ENCODE data around the gene ILF3. TPM values are rescaled to one million over a fixed set of nuclear protein-coding genes. Genes with fewer than 3 reads are reported as not detected.

Gene ILF3
- total RNA-seq, 2 experiments from 2014 or later: 433 to 570 TPM

- ChIA-PET POLR2A (interaction anchor here (1.0 kb wide), 2 partner anchors 10 to 62 kb away, joined by 3 to 7 read pairs; no protein-coding TSS in a partner anchor), CTCF (interaction anchor here (0.5 to 13.4 kb wide), 22 partner anchors 8 to 393 kb away, joined by 3 to 239 read pairs (median 5); partner anchors contain the start of genes KRI1 and QTRT1)
- DNase-seq (no peak), ATAC-seq (no peak)
- Mint-ChIP-seq H3K27me3 (no peaks in the 10 kb centered on the region), H3K4me1 (peaks cover 28% of the 10 kb centered on the region), H3K36me3 (ENCODE audit: low read depth) (peaks cover 17% of the 10 kb centered on the region), H3K9me3 (ENCODE audit: low read depth) (no peaks in the 10 kb centered on the region), H3K4me3 (no peak overlapping the region), H3K27ac (no peak overlapping the region)
- intact Hi-C loops (cut with DNase I, micrococcal nuclease): loop anchor here in 1 of 2 experiments (5.0 kb wide), 1 partner anchor 41 kb away; no protein-coding TSS in a partner anchor
Measured at GRCh38 chr19:10643172-10643967, 10.8 kb upstream of the ILF3 start.

GRCh38 chr19:10643968-10644259, 10.2 kb upstream of the ILF3 start:
- no peak overlapping the region for H3K27ac Mint-ChIP-seq
- no peak overlapping the region for H3K4me3 Mint-ChIP-seq
- peaks cover 17% of the 10 kb centered on the region for H3K36me3 Mint-ChIP-seq (ENCODE audit: low read depth)
- ChIA-PET CTCF (interaction anchor here (0.7 to 13.4 kb wide), 25 partner anchors 9 to 394 kb away, joined by 3 to 239 read pairs (median 5); partner anchors contain the start of genes KRI1 and QTRT1), POLR2A (interaction anchor here (1.0 kb wide), 2 partner anchors 10 to 63 kb away, joined by 3 to 7 read pairs; no protein-coding TSS in a partner anchor)
- ATAC-seq (no peak), DNase-seq (no peak)
- intact Hi-C loops (cut with DNase I, micrococcal nuclease): loop anchor here (1.0 to 5.0 kb wide), 2 partner anchors 42 to 63 kb away; no protein-coding TSS in a partner anchor
- H3K4me1 Mint-ChIP-seq: peaks cover 30% of the 10 kb centered on the region
- no peaks in the 10 kb centered on the region for H3K9me3 Mint-ChIP-seq (ENCODE audit: low read depth)
- H3K27me3 Mint-ChIP-seq: no peaks in the 10 kb centered on the region

- ATAC-seq: peak; percentile 87
- Mint-ChIP-seq H3K27ac (no peak overlapping the region), H3K9me3 (ENCODE audit: low read depth) (no peaks in the 10 kb centered on the region), H3K36me3 (ENCODE audit: low read depth) (peaks cover 12% of the 10 kb centered on the region), H3K4me3 (no peak overlapping the region), H3K27me3 (no peaks in the 10 kb centered on the region), H3K4me1 (peaks cover 30% of the 10 kb centered on the region)
- DNase-seq: peak; percentile 91
- ChIA-PET POLR2A (interaction anchor here (0.6 to 1.0 kb wide), 5 partner anchors 55 to 65 kb away, joined by 3 to 7 read pairs (median 4); no protein-coding TSS in a partner anchor), CTCF (interaction anchor here (0.5 to 13.4 kb wide), 35 partner anchors 9 to 686 kb away, joined by 3 to 239 read pairs (median 4); partner anchors contain the start of genes KRI1 and QTRT1)
- intact Hi-C loops (cut with DNase I, micrococcal nuclease): loop anchor here (1.0 to 5.0 kb wide), 2 partner anchors 42 to 63 kb away; no protein-coding TSS in a partner anchor
Measured at GRCh38 chr19:10644260-10645007, 9.7 kb upstream of the ILF3 start.

DNA sequence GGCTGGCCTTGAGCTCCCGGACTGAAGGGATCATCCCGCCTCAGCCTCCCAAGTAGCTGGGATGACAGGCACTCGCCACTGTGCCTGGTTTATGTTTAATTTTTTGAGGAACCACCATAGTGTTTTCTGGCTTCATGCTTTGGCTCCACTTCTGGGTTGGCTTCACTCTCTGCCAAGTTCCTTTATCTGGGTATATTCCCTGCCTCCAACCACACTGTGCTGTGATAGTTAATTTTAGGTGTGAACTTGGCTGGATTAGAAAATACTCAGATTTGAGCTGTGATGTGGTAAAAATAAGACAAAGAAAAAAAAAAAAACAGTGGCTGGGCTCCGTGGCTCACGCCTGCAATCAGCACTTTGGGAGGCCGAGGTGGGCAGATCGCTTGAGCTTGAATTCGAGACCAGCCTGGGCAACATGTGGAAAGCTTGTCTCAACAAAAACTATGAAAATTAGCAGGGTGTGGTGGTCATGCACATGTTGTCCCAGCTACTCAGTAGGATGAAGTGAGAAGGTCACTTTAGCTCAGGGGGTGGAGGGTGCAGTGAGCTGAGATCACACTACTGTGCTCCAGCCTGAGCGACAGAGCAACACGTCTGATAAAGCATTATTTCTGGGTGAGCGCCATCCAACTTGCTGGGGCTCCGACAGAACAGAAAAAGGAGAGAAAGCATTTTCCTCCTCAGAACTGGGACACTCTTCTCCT, 7.5 kb upstream of the ILF3 start:
- DNase-seq (no peak), ATAC-seq (no peak)
- ChIA-PET CTCF (interaction anchor here (0.6 to 13.4 kb wide), 16 partner anchors 9 to 705 kb away, joined by 3 to 239 read pairs (median 4); partner anchors contain the start of gene QTRT1), POLR2A (interaction anchor here (0.6 to 0.8 kb wide), 2 partner anchors 10 to 64 kb away, joined by 3 to 5 read pairs; no protein-coding TSS in a partner anchor)
- Mint-ChIP-seq H3K27me3 (no peaks in the 10 kb centered on the region), H3K36me3 (ENCODE audit: low read depth) (peaks cover 13% of the 10 kb centered on the region), H3K9me3 (ENCODE audit: low read depth) (no peaks in the 10 kb centered on the region), H3K27ac (no peak overlapping the region), H3K4me1 (peaks cover 24% of the 10 kb centered on the region), H3K4me3 (no peak overlapping the region)
- intact Hi-C loops (cut with DNase I, micrococcal nuclease): no loop called here

DNA sequence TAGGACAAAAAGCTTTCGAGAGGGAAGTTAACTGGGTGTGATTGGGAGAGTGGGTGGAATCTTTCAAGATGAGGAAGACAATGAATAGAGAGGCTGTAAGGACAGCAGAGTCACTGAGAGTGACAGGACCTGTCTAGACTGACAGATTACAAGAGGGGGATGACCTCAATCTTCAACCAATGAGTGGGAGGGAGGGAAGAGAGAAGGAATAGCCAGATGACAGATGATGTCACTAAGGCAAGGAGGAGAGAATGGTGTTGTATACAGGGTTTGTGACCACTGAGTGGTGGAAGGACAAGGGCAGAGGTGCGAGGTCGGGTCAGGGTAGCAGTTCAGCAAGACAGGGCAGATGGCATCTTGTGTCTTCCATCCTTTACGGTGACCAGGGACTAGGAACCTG, 5.8 kb upstream of the ILF3 start:
- Mint-ChIP-seq H3K27ac (no peak overlapping the region), H3K4me3 (no peak overlapping the region), H3K27me3 (no peaks in the 10 kb centered on the region), H3K4me1 (peaks cover 27% of the 10 kb centered on the region), H3K36me3 (ENCODE audit: low read depth) (peaks cover 19% of the 10 kb centered on the region), H3K9me3 (ENCODE audit: low read depth) (no peaks in the 10 kb centered on the region)
- ChIA-PET CTCF (interaction anchor here (0.7 to 13.4 kb wide), 3 partner anchors 10 to 216 kb away, joined by 3 to 239 read pairs (median 4); no protein-coding TSS in a partner anchor), POLR2A (interaction anchor here (0.7 kb wide), 1 partner anchor 67 kb away, joined by 5 read pairs; no protein-coding TSS in a partner anchor)
- intact Hi-C loops (cut with DNase I, micrococcal nuclease): no loop called here
- ATAC-seq: peak; percentile 45
- no peak for DNase-seq

DNA sequence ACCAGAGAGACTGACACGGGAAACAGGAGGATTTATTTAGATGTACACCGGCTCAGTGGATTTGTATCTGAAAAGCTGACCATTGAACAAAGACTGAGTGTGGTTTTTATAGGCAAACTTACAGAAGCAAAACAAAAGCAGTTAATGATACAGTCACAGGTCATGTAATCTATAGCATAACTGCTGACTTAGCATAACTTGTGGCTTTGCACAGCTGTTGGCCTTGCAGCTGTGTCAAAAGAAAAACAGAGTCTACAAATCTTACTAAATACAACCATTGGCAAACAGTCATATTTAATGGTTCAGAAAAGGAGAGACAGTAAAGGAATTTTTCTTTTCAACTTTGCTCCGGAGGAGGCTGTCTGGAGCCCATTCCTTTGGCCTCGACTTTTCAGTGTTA, 2.3 kb upstream of the ILF3 start:
- Mint-ChIP-seq H3K27me3 (no peaks in the 10 kb centered on the region), H3K9me3 (ENCODE audit: low read depth) (no peaks in the 10 kb centered on the region), H3K27ac (peak overlapping the region; percentile 47), H3K36me3 (ENCODE audit: low read depth) (peaks cover 33% of the 10 kb centered on the region), H3K4me3 (peak overlapping the region; percentile 86), H3K4me1 (peaks cover 26% of the 10 kb centered on the region)
- intact Hi-C loops (cut with DNase I, micrococcal nuclease): loop anchor here (2.0 to 5.0 kb wide), 4 partner anchors 71 to 277 kb away; partner anchors contain the start of genes CDC37 (in 1 of the 2), KEAP1 (in 1 of the 2), TIMM29 (in 1 of the 2) and YIPF2 (in 1 of the 2)
- ChIA-PET POLR2A (interaction anchor here (0.6 to 1.2 kb wide), 5 partner anchors 14 to 86 kb away, joined by 3 to 6 read pairs (median 3); no protein-coding TSS in a partner anchor), CTCF (interaction anchor here (0.9 to 13.4 kb wide), 6 partner anchors 45 to 86 kb away, joined by 3 to 239 read pairs (median 6); partner anchors contain the start of gene KRI1)
- DNase-seq (no peak), ATAC-seq (no peak)

DNA sequence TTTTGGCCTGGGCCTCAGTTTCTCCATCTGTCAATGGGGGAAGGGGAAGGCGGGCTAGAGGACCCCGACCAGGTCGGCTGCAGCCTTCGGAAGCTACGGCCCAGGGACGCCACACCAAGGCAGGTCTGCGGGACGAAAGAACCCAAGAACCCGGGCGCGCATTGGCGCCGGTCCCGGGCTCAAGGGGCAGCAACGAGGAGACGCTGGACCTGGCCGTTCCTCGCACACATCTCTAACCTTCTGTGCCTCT, 739 bp upstream of the ILF3 start:
- intact Hi-C loops (cut with DNase I, micrococcal nuclease): loop anchor here (1.0 to 5.0 kb wide), 6 partner anchors 73 to 459 kb away; partner anchors contain the start of genes CDC37 (in 1 of the 2), DNMT1 (in 1 of the 2), KEAP1 (in 1 of the 2) and TIMM29 (in 1 of the 2)
- DNase-seq (no peak), ATAC-seq (no peak)
- Mint-ChIP-seq H3K27me3 (no peaks in the 10 kb centered on the region), H3K9me3 (ENCODE audit: low read depth) (no peaks in the 10 kb centered on the region), H3K27ac (peak overlapping the region; percentile 97), H3K4me1 (peaks cover 31% of the 10 kb centered on the region), H3K36me3 (ENCODE audit: low read depth) (peaks cover 40% of the 10 kb centered on the region), H3K4me3 (peak overlapping the region; percentile 86)
- POLR2A ChIA-PET: interaction anchor here (0.5 to 0.7 kb wide), 3 partner anchors 10 to 697 kb away, joined by 3 to 8 read pairs (median 3); no protein-coding TSS in a partner anchor
- CTCF ChIA-PET: interaction anchor here (1.1 to 13.4 kb wide), 2 partner anchors 49 to 73 kb away, joined by 10 to 239 read pairs; partner anchors contain the start of gene QTRT1

- no peaks in the 10 kb centered on the region for H3K27me3 Mint-ChIP-seq
- intact Hi-C loops (cut with DNase I, micrococcal nuclease): loop anchor here (1.0 to 5.0 kb wide), 22 partner anchors 8 to 820 kb away; partner anchors contain the start of genes CARM1 (in 2 of the 2), QTRT1 (in 2 of the 2), ATG4D (in 1 of the 2) and CDC37 (in 1 of the 2)
- H3K4me1 Mint-ChIP-seq: peaks cover 40% of the 10 kb centered on the region
- no peaks in the 10 kb centered on the region for H3K9me3 Mint-ChIP-seq (ENCODE audit: low read depth)
- H3K27ac Mint-ChIP-seq: peak overlapping the region; percentile 86
- ATAC-seq (peak; percentile 20), DNase-seq (peak; percentile 78)
- ChIA-PET CTCF (interaction anchor here (0.7 to 1.7 kb wide), 4 partner anchors 8 to 47 kb away, joined by 3 to 8 read pairs (median 6); partner anchors contain the start of gene QTRT1), POLR2A (no interaction called here)
- H3K4me3 Mint-ChIP-seq: peak overlapping the region; percentile 86
- H3K36me3 Mint-ChIP-seq (ENCODE audit: low read depth): peaks cover 46% of the 10 kb centered on the region
Measured at GRCh38 chr19:10654610-10655456, 687 bp downstream of the ILF3 start.

DNA sequence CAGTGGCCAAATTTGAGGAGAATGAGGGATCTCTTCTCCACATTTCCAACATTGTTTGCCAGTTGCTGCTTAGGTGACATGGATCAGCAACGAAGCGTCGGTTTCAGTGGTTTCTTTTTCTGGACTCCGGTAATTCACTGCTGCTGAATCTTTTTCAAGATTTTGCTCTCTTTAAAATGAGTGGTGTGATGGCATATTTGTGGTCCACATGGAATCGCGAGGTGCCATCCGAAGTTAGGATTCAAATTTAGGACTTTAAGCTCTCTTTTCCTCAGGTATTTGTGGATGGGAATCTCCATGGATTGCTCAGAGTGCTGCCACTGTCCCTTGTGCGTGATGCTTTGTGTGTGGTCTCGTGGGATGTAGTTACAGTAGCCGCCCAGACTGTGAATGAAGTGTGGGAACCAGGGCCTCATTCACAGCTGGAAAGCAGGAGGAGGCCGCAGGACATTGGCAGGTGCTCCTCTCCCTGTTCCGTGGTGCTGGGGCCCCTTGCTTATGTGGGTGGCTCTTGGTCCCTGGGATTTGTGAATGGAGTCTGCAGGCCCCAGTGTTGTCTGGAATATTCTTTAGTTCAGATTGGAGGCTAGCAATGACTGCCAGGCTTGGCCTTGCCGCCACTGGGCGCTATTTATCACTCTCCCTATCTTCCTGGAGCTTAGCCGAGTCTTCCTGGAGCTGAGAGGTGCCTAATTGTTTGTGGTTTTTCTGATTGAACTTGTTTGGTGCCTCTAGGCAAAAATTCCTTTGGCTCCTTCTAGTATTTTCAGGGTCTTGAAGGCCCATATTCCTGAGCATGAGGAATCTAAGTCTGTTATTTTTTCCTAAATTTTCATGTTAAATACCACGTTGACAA, 1.5 kb downstream of the ILF3 start:
- H3K9me3 Mint-ChIP-seq (ENCODE audit: low read depth): no peaks in the 10 kb centered on the region
- peak; percentile 35 for DNase-seq
- POLR2A ChIA-PET: interaction anchor here (0.6 to 1.1 kb wide), 4 partner anchors 9 to 113 kb away, joined by 3 to 4 read pairs (median 4); partner anchors contain the start of gene CDKN2D

More for the DNA sequence above, 1.5 kb downstream of the ILF3 start:
- peak overlapping the region; percentile 86 for H3K4me3 Mint-ChIP-seq
- no peak for ATAC-seq
- H3K4me1 Mint-ChIP-seq: peaks cover 47% of the 10 kb centered on the region
- intact Hi-C loops (cut with DNase I, micrococcal nuclease): loop anchor here (1.0 to 2.0 kb wide), 6 partner anchors 8 to 549 kb away; partner anchors contain the start of genes CDKN2D (in 1 of the 2), PPAN (in 1 of the 2) and QTRT1 (in 1 of the 2)
- CTCF ChIA-PET: interaction anchor here (0.7 to 1.7 kb wide), 6 partner anchors 9 to 74 kb away, joined by 3 to 8 read pairs (median 4); partner anchors contain the start of gene QTRT1
- H3K27me3 Mint-ChIP-seq: no peaks in the 10 kb centered on the region
- H3K27ac Mint-ChIP-seq: peak overlapping the region; percentile 86
- H3K36me3 Mint-ChIP-seq (ENCODE audit: low read depth): peaks cover 52% of the 10 kb centered on the region

Data from activated CD4-positive, alpha-beta T cell treated with anti-CD3 and anti-CD28 coated beads for 36 hours (primary cell).